ENCODE data around the gene RECQL5.
A peak's percentile ranks its signal among the peaks of the same experiment; 100 is the strongest.
"Not testable (repeated sequence)": the region's sequence is repeated elsewhere in the genome, so short reads cannot be mapped to it uniquely, and the experiment has no call there.

Gene RECQL5

DNA sequence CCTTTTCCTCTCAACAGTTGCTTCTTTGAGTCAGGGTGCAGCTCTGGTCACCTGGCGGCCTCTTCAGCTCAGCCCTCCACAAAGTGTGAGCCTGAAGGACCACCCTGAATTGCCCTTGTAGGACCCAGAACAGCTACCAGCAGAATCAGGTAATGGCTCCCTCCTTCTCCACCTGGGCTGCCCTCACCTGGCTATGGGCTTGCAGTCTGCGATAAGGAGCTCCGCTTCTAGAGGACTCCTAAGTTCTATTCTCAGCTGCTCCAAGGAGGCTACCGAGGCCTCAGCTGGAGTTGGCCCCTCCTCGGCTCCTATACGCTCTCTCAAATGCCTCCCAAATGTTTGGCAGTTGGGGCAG lies 20.3 kb downstream of the RECQL5 start:
- DNase-seq, result no peak

DNA sequence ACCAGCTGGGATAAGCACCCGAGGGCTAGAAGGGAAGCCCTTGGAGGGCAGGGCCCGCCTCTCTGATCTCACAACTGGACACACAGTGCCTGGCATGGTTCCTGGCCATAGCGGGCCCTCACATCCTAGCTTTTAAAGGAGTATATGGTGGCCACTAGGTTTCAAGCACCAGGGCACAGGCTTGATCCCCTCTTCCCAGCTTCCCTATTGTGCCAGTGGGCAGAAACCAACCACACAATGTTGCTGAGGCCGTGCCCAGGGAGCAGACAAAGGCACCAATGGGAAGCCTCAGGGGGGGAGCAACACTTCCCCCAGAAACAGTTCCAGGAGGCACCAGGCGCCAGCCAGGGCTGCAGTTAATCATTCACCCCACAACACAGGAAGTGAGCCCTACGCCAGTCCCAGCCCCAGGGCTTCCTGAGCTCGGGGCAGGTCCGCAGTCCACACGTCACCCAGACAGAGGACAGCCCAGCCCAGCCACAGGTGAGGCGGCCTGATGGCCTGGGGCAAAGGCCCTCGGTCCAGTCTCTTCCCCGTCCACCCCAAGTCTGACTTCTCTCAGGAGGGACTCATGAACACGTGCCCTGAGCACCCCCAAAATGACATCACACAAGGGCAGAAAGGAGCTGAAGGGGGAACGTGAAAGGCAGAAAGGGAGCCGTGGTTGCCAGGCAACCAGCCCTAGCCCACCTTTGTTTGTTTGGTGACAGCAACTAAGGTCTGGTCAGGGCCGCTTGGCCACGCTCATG lies 20.9 kb downstream of the RECQL5 start:
- no peak for DNase-seq

GRCh38 chr17:75645501-75645888 lies 21.5 kb downstream of the RECQL5 start:
- DNase-seq, result no peak

- no peak for DNase-seq
These were observed 23.3 kb downstream of the RECQL5 start for GRCh38 chr17:75643643-75644017.

- DNase-seq, result no peak
These were observed 23.9 kb downstream of the RECQL5 start for GRCh38 chr17:75642784-75643642.

DNA sequence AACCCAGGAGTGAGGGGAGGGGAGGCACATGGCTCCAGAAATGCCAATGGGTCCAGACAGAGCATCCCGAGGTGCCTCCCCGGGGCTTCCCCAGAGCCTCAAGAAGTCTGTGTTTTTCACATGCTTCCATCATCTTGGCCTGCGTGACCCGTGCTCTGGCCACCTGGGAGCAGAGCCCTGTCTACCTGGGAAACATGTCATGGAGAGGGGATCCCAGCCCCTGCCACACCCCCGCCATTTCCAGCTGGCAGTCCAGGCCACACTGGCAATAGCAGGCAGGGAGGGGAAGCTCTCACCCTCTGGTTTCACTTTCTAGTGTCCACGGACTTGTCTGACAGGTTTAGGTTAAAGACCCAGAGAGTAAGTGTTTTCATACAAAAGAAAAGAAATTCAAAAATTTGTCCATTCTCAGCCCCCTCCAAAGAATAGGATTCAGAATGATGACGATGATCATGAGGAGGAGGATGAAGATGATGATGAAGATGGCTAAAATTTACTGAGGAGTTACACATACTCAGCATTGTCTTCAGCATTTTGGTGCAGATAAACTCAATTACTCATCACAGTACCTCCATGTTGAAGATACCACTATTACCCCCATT lies 24.7 kb downstream of the RECQL5 start:
- no peak for DNase-seq

DNA sequence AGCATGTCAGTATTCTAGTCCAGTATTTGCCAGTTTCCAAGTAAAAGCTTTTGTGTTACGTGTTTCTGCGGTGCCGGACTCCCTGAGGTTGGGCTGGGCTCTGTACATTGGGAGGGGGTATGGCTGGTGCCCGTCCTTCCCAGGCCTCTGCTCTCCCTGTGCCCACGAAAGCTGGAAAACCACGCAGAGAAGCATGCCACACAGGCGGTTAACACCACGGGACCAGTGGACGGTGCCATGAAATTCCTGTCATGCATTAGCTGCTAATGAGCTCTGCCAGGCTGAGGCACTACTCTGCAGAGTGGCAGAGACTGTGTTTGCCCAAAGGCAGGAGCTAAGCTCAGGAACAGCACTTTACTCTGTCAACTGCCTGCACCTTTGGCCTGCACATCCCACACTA lies 25.6 kb downstream of the RECQL5 start:
- DNase-seq, result no peak

GRCh38 chr17:75640556-75641119 lies 26.3 kb downstream of the RECQL5 start:
- DNase-seq, result no peak

DNA sequence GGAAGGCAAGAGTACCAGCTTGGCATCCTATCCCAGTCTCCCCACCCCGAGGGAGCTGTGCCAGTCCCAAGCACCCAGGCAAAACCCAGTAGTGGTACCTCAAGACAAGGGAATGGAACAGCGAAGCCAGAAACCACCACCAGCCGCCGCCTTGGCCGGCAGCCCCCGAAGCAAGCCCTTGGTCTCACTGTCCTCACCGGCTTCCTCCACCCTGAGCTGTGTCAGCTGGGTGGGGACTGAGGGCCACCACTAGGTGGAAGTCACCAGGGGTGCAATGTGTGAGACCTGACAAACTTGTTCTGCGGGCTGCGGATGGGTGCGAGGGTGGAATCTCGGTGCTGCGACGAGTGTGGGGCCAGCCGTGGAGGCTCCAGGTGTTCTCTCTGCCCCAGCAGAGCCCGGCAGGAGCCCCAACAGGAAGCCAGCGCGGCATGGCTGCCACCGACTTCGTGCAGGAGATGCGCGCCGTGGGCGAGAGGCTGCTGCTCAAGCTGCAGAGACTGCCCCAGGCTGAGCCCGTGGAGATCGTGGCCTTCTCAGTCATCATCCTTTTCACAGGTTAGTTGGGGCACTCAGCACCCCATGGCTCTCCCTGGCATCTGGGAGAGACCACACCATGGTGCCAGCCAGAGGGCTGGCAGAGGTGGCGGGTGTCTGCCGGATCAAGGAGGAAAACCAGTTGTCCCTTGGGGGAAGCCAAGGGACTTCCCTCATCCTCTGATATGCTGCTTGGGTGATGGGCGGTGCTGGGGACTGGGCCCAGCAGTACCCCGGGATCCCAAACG lies 27.0 kb downstream of the RECQL5 start:
- DNase-seq, result no peak

- no peak for DNase-seq
These were observed 27.6 kb downstream of the RECQL5 start for GRCh38 chr17:75639327-75639726.

GRCh38 chr17:75638893-75639292 lies 28.1 kb downstream of the RECQL5 start:
- DNase-seq, result no peak

GRCh38 chr17:75638039-75638438 lies 28.9 kb downstream of the RECQL5 start:
- DNase-seq, result not testable (repeated sequence)

- no peak for DNase-seq
These were observed 29.4 kb downstream of the RECQL5 start for GRCh38 chr17:75637551-75637950.

DNA sequence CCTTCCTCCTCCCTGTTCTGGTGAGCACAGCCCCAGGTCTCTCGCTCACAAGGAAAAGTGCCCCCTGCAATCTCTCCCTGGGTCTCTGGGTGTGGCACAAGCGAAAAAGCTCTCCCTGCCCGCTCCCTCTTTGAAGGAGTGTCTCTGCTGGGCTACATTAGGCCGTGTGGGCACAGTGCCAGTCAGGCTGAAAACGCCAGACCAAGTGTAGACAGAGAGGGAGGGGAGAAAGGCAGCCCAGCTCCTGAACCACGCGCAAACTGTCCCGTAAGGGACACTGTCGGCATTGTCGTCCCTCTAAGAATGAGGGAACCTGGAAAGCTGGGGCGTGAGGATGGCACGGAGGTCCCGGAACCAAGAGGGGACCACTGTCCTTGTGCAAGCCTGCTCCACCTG lies 29.8 kb downstream of the RECQL5 start:
- DNase-seq, result no peak

DNA sequence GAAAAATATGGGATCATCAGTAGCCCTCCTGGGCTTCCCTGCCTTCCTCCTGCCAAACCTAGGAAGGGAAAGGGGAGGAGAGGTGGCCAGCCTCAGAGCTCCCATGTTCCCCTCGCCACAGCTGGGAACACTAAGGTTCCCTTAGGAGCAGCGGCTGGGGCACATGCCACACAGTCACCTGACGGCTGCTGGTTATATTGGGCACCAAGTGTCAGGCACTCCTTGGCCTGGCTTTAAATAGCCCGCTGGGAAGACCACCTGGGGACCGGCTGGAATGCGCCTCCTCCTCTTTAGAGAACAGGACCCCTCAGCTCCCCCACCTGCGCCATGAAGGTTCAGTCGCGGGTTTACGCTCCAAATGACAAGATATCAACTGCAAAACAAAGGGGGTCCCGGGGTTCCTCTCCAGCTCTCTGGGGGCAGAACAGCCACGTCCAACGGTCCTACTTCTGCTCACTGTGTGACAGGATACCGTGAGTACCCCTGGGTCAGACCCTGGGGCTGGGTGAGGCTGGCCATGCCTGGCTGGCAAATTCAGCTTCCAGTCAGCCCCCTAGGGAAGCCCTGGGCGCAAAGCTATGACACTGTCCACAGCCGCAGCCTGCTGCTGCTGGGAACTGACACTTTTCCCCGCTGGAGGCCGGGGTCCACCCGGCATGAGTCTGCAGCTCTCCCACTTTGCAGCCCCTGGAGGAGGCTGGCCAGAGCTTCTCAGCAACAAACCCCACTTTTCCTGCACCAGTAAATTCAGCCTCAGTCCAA lies 30.4 kb downstream of the RECQL5 start:
- DNase-seq, result no peak

DNA sequence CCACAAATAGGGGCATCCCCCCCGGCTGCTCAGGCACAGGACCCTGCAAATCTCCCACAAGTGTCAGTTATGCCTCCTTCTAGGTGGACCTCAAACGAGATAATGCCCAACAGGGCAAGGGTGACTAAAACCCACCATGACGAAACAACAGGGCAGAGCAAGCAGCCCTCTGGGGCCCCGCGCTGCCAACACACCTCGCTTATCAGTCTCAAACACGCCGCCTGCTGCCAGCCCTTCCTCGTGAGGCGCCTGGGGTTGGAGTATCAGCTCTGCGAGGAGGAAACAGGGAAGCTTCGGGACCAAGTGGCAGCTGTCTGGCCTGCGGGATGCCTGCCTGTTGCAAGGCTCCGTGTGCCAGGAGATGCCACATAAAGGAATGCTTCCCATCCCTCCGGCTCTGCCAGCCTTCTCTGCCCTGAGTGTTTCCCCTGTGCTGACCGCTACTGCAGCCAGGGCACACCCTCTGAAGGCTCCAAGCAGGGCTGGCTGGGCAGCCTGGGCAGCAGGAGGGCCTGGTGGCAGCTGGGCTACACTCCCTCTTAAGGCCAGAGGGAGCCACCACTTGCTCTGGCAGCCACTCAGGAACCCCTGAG lies 31.2 kb downstream of the RECQL5 start:
- DNase-seq, result no peak

DNA sequence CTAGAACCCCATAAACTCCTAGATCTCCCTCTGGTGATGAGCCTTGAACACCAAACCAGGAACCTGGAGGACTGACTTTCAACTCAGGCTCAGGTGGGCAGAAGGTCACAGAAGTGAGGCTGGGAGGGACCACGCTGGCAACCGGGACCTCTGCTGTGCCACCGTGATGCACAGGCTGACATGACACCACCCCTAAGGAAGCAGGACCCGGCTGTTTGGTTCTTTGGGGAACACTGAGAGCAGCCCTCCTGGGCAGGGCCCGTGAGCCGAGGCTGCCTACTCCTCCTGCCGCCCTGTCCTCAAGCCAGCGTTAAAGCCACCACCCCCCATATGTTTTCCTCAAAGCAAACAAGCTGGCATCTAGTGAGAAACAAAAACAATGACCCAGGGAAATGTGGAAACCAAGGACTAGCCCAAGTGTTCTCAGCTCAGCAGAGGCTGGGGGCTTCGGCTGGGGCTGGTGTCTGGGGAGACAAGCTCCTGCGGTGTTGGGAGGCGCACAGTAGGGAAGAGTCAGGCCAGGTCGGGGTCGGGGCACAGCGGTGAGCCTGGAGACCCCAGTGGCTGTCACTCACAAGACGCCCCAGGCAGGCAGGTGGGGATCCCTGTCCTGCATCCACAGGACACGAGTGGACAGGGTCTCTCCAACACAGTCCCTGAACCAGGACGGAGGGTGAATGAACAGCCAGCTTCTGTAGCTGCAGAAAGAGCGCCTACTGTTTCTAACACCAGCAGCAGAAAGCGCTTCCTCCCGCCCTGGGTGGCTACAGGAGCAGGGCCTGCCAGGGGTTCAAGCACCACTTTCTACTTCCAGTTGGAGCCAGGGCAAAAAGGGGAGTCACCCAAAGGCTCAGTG lies 32.0 kb downstream of the RECQL5 start:
- DNase-seq, result no peak

DNA sequence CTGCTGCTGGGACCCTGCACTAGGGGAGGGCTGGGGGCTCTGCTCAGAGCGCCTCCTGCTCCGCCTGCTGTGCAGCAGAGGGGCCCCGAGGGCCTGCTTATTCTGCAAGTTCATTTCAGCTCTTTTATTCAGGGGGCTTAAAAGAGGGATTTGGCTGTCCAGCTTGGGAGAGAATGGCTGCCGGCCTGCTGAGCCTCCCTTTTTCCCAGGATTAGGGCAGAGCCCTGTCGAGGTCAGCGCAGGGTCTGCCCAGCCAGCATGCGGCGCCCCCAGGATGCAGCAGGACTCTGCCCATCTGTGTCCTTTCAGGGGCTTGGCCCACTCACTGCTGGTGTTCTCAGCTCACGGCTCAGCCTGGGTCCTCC lies 32.6 kb downstream of the RECQL5 start:
- no peak for DNase-seq

GRCh38 chr17:75633486-75634375 lies 33.2 kb downstream of the RECQL5 start:
- DNase-seq, result peak; percentile 85
